Islet precursor cell (in vitro differentiated cells): ENCODE data around the gene ZG16.
"Not testable (repeated sequence)": the region's sequence is repeated elsewhere in the genome, so short reads cannot be mapped to it uniquely, and the experiment has no call there.

ENCODE experiments used
- DNase-seq: peaks from one replicate; pipeline ENCODE4 v3.0.0-alpha.2; 2018

ZG16 gene

DNA sequence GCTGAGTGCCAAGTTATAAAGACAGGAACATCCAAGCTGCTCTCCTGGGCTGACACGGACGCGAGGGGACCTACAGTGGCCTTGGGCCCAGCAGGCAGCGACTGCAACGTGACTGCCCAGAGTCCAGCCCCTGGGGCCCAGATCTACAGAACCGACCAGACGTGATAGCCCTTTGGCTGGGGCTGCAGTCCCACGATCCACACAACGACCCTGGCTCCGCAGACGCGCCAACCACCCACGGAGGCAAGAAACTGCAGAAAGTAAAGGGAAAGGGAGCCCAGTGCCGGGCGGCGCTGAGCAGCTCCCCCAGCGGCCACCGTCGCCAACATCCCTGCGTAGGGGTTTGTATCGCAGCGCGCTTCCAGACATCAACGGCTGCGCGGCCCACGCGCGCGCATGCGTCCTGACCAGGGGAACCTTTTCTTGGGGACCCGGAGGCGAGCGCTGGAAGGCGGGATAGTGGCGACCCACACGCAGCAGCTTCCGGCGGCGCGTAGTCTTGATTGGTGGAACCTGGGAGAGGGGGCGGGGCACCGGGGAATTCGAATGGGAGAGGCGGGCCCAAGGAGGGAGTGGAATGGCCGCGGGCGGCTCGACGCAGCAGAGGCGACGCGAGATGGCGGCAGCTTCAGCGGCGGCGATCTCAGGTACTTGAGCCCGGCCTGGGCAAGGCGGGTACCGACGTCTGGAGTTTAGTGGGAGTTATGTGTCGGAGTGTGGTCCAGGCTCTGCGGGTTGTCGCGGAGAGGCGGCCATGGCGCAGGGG, 12.3 kb downstream of the ZG16 start, which contains the start of gene KIF22:
Gene KIF22 (plus strand): TSS at position 569 of the 766 bp plus-strand sequence. CDS start 9 bp downstream, at position 578.
- peak; percentile 100 for DNase-seq

DNA sequence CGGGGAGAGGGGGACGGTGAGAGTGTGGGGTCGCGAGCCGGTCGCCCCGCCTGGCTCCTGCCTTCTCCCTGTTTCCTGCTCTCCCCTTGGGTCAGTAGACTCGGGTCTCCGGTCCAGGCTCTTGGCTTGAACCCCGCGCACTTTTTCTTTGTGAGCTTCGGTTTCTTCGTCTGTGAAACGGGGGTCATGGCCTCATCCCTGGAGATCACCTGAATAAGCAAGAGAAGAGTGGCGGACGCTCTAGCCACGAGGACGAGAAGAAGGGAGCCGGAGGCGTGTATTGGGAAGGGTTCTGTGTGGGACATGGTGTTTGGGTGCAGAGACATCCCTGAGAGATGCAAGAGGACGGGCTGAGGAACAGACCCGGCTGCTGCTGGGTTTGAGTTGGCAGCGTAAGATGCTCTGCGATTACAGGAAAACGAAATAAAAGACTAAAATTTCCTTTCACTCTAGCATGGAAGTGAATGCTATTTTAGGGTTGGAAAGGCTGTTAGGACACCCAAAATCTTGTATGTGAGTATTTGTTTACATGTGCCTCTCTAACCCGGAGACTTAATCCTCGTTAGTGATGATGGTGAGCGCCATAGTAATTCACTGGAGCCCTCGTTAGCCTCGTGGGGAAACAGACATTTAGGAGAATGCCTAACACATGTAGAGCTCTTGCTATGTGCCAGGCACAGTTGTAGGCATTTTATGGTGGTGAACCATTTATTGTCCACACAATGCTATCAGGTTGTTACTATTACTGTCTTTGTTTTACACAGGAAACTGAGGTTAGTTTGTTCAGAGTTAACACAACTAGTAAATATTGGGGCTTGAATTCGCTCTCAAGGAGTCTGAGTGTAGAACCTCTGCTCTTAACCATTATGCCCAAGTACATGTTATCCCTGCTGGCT, 13.1 kb downstream of the ZG16 start:
- no peak for DNase-seq

DNA sequence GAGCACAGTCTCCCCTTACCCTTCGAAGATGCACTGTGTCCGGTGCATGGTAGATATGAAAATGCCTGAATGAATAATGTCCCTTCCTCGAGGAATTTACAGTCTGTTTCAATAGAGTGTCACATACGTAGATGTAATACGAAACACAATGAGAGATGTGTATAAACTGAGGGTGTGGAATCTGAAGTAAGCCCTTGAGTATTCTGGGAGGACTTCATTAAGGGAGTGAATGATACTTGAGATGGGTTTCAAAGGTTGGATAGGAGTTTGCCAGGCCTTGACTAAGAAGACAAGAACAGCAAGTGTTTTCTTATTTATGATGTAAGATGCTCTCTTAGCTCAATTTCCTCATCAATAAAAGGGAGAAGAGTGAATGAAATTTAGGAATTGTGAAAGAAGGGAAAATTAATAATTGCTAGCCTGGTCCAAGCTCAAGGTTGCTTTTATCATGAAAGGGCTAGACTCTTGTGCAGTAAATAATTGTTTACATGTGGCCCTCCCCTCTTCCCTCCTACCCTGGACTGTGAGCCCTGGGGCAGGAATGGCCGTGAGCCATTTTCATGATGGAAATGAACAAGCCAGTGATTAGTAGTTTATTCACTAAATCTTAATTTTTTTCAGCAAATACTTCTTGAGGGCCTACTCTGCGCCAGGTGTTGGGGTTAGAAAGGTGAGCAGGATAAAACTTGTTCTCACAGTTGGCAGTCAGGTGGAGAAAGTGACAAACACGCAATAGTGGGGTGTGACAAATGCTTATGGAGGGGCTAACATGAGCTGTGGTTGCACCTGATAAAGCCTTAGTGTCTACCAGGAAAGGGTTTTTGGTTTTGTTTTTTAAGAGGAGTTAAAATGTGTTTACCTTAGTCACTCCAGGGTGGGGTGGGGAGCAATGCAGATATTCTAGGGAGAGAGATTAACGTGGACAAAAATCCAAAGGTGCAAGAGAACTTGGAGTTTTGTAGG, 14.1 kb downstream of the ZG16 start:
- DNase-seq: no peak

DNA sequence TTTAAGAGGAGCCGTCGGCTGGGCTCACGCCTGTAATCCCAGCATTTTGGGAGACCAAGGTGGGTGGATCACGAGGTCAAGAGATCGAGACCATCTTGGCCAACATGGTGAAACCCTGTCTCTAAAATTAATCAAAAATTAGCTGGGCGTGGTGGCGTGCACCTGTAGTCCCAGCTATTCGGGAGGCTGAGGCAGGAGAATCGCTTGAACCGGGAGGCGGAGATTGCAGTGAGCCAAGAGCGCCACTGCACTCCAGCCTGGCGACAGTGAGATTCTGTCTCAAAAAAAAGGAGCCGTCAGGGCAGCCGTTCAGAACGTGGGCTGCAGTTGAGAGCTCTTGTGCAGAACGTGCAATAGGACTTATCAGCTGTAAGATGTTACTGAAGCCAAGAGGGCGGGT, 15.1 kb downstream of the ZG16 start:
- DNase-seq: not testable (repeated sequence)

DNA sequence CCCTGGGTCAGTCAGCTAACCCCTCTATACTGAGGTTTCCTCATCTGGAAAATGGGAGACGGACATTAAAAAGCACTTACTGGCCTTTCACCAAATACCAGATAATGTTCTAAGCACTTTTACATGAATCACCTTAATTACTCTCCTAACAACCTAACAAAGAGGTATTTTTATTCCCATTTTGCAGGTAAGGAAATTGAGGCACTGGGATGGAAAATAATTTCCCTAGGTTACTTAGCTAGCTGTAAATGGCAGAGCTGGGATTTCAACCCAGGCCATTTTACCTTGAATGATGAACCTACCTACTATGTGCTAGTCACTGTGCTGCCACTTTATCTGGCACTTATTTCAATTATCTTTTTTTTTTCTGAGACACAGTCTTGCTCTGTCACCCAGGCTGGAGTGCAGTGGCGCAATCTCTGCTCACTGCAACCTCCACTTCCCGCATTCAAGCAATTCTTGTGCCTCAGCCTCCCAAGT, 16.2 kb downstream of the ZG16 start:
- no peak for DNase-seq

DNA sequence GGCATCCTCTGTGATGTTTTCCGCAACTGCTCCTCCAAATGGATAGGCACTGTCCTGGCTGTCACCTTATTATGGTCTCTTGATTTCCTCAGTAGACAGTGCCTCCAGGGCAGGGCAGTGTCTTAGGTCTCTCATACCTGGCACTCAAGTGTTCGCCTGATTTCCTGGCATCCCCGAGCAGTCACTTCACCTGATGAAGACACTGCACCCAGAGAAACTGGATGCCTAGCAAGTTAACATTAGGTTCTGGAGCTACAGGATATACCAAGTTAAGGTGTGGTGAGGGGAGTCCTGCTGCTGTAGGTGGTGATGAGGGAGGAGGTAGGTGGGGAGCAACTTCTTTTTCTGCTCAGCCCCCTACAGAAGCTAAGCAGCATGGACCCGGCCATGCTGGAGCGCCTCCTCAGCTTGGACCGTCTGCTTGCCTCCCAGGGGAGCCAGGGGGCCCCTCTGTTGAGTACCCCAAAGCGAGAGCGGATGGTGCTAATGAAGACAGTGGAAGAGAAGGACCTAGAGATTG, 24.4 kb downstream of the ZG16 start:
- DNase-seq: no peak

DNA sequence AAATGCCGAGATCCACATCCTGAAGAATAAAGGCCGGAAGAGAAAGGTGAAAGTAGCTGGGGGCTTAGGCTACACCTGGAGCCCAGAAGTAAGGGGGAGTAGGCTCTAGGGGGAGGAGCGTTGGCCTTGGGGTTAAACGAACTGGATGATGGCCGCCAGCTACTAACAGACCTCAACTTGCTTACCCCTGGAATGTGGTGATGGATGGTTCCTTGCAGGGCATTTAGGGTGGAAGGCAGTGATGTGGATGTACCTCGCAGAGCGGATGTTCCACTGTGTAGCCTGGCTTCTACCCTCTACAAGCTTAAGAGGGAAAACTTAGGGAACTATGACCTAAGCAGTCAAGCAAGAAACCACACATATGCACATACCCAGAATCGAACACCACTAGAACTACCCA, 26.0 kb downstream of the ZG16 start:
- DNase-seq: no peak

DNA sequence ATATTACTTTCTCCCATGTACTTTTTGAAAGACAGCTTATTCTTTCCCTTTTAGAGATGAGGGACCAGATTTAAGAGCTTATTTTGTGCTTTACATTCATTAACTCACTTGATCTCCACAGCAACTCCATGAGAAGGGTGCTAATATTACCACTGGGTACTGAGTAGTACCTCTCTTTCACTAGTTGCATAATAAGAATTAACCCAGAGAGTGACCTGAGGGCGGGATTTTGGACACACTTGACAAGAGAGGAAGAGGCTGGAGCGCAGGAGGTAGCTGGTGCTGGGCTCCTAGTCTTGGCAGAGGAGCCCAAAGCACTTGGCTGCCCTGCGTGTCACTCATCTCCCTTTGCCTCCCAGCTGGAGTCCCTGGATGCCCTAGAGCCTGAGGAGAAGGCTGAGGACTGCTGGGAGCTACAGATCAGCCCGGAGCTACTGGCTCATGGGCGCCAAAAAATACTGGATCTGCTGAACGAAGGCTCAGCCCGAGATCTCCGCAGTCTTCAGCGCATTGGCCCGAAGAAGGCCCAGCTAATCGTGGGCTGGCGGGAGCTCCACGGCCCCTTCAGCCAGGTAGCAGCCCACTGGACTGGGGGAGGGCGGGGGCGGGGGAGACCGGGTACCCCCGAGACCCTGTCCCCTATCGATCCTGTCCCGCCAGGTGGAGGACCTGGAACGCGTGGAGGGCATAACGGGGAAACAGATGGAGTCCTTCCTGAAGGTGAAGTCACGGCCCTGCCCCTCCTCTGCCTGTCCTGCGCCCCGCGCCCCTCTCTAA, 26.6 kb downstream of the ZG16 start:
- DNase-seq: no peak

DNA sequence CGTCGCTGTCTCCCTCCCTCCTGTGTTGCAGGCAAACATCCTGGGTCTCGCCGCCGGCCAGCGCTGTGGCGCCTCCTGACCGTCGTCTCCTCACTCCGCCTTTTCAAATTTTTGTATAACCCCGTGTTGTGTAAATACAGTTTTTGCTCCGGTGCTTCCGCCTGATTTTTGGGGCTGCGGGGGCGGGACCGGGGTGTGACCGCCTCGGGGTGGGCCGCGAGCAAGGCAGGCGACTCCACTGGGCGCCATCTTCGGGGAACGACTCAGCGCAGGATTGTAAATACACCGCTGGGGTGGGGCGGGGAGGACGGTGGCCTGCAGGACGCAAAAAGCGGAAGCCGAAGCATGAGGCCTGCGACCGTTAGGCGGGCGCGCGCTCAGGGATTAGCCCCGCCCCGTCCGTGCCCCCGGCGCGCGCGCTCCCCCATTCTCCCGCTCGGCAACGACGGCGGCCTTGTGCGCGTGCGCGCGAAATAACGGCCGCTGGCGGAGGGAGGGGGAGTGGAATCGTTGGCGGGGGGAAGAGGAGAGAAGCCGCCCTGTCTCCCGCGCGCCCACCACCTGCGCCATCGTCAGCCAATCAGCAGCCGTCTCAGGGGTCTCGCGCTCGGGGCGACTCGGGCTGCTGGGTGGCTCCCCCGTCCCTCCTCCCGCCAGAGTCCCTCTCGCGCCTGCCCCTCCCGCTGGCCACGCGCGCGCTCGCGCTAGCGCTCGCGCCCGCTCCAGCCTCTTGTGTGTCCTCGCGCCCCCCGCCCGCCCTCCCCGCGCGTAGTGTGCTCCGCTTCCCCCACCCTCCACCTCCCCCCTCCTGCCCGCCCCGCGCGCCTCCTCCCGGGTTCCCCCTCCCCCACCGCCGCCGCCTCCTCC, 27.4 kb downstream of the ZG16 start:
- peak; percentile 99 for DNase-seq

DNA sequence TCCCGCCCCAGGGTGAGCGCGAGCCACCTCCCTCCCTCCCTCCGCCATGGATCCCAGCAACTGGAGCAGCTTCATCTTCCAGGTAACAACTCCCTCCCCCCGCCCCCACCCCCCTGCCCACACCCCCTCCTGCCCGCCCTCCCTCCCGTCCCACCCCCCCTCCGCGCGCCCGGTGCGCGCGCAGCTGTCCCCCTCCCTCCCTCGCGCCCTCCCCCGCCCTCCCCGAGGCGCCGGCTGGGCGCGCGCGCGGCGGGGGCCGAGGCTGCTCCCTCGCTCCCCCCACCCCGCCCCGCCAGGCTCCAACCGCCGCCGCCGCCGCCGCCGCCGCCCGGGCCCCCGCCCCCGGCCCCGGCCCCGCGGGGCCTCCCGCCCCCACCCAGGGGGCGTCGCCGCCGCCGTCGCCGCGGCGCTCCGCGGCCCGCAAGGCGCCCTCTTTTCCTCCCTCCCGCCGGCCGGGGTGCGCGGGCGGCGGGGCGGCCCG, 28.1 kb downstream of the ZG16 start, which contains the start of gene MAZ:
Gene MAZ (plus strand): TSS at position 431 of the 481 bp plus-strand sequence. CDS start 173 bp downstream, outside the sequence.
- no peak for DNase-seq

DNA sequence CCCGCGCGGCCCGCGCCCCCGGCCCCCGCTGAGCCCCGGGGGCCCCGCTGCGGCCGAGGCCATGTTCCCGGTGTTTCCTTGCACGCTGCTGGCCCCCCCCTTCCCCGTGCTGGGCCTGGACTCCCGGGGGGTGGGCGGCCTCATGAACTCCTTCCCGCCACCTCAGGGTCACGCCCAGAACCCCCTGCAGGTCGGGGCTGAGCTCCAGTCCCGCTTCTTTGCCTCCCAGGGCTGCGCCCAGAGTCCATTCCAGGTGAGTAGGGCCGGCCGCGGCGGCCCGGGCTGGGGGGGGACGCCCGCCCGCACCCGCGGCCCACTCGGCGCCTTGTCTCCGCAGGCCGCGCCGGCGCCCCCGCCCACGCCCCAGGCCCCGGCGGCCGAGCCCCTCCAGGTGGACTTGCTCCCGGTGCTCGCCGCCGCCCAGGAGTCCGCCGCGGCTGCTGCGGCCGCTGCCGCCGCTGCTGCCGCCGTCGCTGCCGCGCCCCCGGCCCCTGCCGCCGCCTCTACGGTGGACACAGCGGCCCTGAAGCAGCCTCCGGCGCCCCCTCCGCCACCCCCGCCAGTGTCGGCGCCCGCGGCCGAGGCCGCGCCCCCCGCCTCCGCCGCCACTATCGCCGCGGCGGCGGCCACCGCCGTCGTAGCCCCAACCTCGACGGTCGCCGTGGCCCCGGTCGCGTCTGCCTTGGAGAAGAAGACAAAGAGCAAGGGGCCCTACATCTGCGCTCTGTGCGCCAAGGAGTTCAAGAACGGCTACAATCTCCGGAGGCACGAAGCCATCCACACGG, 28.8 kb downstream of the ZG16 start:
- peak; percentile 79 for DNase-seq

DNA sequence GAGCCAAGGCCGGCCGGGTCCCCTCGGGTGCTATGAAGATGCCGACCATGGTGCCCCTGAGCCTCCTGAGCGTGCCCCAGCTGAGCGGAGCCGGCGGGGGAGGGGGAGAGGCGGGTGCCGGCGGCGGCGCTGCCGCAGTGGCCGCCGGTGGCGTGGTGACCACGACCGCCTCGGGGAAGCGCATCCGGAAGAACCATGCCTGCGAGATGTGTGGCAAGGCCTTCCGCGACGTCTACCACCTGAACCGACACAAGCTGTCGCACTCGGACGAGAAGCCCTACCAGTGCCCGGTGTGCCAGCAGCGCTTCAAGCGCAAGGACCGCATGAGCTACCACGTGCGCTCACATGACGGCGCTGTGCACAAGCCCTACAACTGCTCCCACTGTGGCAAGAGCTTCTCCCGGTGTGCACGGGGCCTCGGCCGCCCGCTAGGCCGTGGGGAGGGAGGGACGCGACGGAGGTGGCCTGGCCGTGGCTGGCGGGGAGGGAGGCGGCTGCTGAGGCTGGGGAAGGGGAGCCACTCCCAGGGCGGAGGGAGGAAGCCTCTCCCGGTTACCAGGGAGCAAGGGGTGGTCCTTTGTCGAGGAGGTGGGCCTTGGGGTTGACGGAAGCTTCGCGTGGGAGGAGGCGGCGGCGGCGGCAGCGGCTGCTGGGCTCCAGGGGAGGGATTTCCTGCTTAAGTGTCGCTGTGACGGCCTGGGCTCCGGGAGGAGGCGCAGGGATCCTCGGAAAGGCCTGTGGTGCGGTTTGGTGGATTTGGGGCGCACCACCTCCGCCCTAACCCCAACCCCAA, 29.6 kb downstream of the ZG16 start:
- peak; percentile 95 for DNase-seq

DNA sequence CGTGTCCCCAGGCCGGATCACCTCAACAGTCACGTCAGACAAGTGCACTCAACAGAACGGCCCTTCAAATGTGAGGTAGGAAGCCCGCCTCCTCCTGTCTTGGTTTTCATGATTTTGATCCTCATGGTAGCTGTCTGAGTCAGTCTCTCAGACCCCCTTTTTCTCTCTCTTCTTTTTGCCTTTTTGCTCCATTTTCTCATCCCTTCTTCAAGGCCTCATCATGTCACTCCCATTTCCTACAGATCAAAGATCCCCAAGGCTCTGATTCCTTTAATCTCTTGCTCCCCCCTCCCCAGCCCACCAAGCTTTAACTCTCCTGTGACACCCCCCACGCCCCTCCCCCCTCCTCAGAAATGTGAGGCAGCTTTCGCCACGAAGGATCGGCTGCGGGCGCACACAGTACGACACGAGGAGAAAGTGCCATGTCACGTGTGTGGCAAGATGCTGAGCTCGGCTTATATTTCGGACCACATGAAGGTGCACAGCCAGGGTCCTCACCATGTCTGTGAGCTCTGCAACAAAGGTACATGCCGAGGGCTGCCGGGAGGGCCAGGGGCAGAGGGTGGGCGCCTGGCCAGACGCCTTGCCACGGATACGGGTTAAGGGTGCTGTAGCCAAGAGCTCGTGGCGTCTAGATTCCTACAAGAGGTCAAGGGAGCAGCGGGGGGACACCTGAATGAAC, 30.3 kb downstream of the ZG16 start:
- no peak for DNase-seq

DNA sequence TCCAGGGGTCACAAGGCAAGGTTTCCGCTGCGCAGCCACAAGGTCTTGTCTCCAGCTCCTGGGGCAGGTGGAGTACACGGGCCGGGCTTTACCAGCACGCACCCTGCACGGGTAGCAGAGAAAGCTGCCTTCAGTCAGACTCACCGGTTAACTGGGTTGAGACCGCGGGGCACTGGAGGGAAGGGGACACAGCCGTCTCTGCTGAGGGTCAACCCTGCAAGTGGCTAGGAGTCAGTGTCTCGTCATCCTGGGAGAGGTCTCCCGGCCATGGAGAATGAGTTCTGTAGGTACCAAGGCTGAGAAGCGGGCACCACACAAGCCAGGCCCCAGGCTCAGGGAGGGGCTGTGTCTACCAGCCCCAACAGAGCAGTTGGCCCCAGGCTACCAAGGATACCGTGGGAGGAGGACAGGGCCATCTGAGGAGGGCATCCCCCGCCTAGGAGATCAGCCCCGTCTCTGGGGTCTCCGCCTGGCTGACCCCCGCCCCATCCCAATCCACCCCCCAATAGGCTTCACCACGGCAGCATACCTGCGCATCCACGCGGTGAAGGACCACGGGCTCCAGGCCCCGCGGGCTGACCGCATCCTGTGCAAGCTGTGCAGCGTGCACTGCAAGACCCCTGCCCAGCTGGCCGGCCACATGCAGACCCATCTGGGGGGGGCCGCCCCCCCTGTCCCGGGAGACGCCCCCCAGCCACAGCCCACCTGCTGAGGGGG, 31.1 kb downstream of the ZG16 start:
- no peak for DNase-seq

DNA sequence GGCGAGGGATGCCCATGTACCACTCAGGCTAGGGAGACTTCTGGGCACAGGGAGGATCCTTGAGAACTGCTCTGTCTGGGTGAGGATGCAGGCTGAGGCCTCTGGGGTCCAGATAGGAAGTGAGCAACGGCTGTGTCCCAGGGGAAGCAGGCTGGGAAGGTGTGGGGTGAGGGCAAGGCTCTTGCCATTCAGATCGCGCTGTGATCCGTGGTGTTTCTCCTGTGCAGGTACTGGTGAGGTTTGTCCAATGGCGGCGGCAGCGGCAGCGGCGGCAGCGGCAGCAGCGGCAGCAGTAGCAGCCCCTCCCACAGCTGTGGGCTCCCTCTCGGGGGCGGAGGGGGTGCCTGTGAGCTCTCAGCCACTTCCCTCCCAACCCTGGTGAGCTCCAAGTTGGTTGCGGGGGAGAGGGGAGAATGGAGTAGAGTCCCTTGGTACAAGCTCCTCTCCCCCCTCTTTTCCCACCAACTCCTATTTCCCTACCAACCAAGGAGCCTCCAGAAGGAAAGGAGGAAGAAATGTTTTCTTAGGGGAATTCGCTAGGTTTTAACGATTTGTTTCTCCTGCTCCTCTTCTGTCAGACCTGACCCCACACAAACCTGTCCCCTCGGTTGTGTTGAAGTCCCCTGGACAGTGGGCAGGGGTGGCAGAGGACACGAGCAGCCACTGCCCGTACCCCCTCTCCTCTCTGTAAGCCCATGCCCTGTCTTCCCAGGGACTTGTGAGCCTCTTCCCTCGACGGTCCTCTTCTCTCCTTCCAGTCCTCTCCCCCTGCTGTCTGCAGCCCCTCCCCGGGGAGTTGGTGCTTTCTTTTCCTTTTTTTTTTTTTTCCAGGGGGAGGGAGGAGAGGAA, 32.0 kb downstream of the ZG16 start:
- no peak for DNase-seq

DNA sequence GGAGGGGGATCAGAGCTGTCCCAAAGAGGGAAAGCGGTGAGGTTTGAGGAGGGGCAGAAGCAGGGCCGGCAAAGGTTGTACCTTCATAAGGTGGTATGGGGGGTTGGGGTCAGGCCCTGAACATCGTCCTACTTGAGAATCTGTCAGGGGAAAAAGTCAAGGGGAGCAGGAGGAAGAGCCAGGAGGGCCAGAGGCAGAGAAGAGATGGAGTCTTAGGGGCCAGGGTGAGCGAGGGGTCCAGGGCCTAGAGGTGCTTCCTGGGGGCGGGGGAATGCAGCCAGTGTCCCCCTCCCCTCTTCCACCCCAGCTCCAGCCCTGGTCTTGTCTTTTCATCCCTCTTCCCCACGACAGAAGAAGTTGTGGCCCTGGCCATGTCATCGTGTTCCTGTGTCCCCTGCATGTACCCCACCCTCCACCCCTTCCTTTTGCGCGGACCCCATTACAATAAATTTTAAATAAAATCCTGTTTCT, 32.7 kb downstream of the ZG16 start:
- DNase-seq: no peak
